ENCODE results near the gene TUBGCP3.
"Not testable (repeated sequence)": the region's sequence is repeated elsewhere in the genome, so short reads cannot be mapped to it uniquely, and the experiment has no call there.

The TUBGCP3 gene

GRCh38 chr13:112525356-112525945 lies 62.5 kb downstream of the TUBGCP3 start:
- FAIRE-seq: no peak

- no peak for FAIRE-seq
Measured at GRCh38 chr13:112522578-112522977, 65.4 kb downstream of the TUBGCP3 start.

GRCh38 chr13:112521073-112521685 lies 66.8 kb downstream of the TUBGCP3 start:
- FAIRE-seq: no peak

GRCh38 chr13:112519517-112520060 lies 68.4 kb downstream of the TUBGCP3 start:
- FAIRE-seq: no peak

GRCh38 chr13:112516218-112516617 lies 71.7 kb downstream of the TUBGCP3 start:
- FAIRE-seq: no peak

DNA sequence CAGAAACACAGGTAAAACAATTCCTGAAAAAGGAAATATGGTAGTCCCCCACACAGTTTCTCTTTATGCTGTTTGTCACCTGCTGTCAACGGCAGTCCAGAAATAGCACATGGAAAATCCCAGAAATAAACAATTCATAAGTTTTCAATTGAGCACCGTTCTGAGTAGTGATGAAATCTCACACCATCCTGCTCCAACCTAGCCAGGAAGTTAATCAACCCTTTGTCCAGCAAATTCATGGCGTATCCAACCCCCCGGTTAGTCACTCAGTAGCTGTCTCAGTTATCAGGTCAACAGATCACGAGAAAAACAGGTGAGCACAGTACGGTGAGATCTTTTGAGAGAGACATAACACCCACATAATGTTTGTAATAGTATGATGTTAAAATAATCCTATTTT lies 74.2 kb downstream of the TUBGCP3 start:
- FAIRE-seq: no peak

GRCh38 chr13:112510987-112511685 lies 76.8 kb downstream of the TUBGCP3 start:
- no peak for FAIRE-seq

- FAIRE-seq: peak; percentile 70
Measured at GRCh38 chr13:112510002-112510780, 77.8 kb downstream of the TUBGCP3 start.

DNA sequence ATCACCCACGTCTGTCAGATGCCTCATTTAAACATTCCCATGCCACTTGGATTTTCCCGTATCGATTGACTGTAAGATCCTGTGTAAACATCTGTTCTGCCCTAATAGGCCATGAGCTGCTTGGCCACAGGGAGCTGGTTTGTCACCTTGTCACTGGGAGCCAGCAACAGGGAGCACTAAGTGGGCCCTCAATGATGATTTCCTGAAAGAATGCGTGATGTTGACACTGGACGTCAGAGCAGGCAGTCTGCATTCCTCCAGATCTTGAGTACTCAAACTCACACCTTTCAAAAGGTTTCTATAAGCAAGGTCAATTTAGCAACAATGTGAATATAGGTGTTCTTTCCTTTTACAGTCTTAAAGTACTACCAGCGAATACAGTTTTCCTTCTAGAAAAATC lies 78.8 kb downstream of the TUBGCP3 start:
- FAIRE-seq: no peak

GRCh38 chr13:112506046-112506445 lies 81.9 kb downstream of the TUBGCP3 start:
- FAIRE-seq: no peak

GRCh38 chr13:112496166-112496565 lies 91.8 kb downstream of the TUBGCP3 start:
- no peak for FAIRE-seq

GRCh38 chr13:112495465-112495864 lies 92.5 kb downstream of the TUBGCP3 start:
- no peak for FAIRE-seq

- no peak for FAIRE-seq
Measured at GRCh38 chr13:112489199-112489598, 98.8 kb downstream of the TUBGCP3 start.

GRCh38 chr13:112488343-112489050 lies 99.5 kb downstream of the TUBGCP3 start:
- not testable (repeated sequence) for FAIRE-seq

GRCh38 chr13:112487127-112487517 lies 100.8 kb downstream of the TUBGCP3 start:
- no peak for FAIRE-seq

- no peak for FAIRE-seq
Measured at GRCh38 chr13:112486386-112487126, 101.4 kb downstream of the TUBGCP3 start.

DNA sequence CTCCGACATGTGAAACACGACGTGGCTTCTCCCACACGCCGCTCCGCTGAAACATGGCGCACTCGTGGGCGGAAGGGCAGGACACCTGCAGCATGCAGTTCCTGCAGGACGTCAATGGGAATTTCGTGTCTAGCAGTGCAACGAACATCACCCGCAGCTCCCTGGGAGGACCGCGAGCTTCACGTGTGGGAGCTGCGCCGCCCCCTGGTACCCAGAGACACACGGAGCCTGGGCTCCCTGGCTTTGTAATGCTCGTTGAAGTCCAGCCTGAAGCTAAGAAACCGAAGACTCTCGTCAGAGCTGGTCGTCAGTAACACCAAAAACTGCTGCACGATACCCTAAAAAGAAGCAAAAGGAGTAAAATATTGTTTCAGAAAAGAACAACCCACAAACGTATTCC lies 102.1 kb downstream of the TUBGCP3 start:
- FAIRE-seq: not testable (repeated sequence)

- no peak for FAIRE-seq
Measured at GRCh38 chr13:112483299-112483698, 104.7 kb downstream of the TUBGCP3 start.

- no peak for FAIRE-seq
Measured at GRCh38 chr13:112481458-112481857, 106.5 kb downstream of the TUBGCP3 start.

- no peak for FAIRE-seq
Measured at GRCh38 chr13:112479389-112479788, 108.6 kb downstream of the TUBGCP3 start.

DNA sequence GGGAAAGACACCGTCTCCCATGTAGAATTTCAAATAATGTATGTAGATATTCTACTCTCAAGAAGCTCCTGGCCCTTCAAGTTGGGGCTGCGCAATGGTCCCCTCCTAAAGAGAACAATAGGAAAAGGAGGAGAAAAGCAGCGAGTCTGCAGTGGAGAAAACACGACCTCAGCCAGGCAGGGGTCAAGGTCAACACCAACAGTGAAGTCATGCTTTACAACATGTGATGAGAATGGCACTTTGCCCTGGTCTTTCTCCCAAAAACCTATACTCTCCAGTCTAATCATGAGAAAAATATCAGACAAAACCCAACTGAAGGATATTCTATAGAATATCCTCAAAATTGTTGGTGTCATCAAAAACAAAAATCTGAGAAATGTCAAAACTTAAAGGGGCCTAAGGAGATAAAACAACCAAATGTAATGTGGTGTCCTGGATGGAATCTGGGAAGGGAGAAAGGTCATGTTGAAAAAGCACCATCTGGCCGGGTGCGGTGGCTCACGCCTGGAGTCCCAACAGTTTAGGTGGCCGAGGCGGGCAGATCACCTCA lies 110.8 kb downstream of the TUBGCP3 start:
- no peak for FAIRE-seq

- FAIRE-seq: no peak
Measured at GRCh38 chr13:112475889-112476288, 112.1 kb downstream of the TUBGCP3 start.
